Forelimb muscle (tissue), 1 donor: ENCODE results near the gene GRAMD2B. TPM values are rescaled to one million over a fixed set of nuclear protein-coding genes. Genes with fewer than 3 reads are reported as not detected.
"Not testable (repeated sequence)": the region's sequence is repeated elsewhere in the genome, so short reads cannot be mapped to it uniquely, and the experiment has no call there.

Experiments used
- DNase-seq: peaks from one replicate; pipeline ENCODE4 v3.0.0-alpha.2; 2013; ENCODE audit warnings: low read depth
- polyA plus RNA-seq: library from polyadenylated mRNA; unstranded; fragments of 120-200 nt; gene quantifications from one replicate; pipeline ENCODE4 v1.2.1, GENCODE V29; 2013; ENCODE audit not compliant: insufficient read length

GRAMD2B gene
- 9.4 TPM for polyA plus RNA-seq

- peak; percentile 66 for DNase-seq
Measured at GRCh38 chr5:126422994-126423788, at the start of gene GRAMD2B. Gene GRAMD2B (plus strand): TSS chr5:126423409. CDS start chr5:126423607, 198 bp downstream.

- DNase-seq, result no peak
Measured at GRCh38 chr5:126374109-126374416, 49.1 kb upstream of the GRAMD2B start.

- DNase-seq, result no peak
Measured at GRCh38 chr5:126376443-126376842, 46.8 kb upstream of the GRAMD2B start.

- DNase-seq, result no peak
Measured at GRCh38 chr5:126377424-126377823, 45.8 kb upstream of the GRAMD2B start.

- not testable (repeated sequence) for DNase-seq
Measured at GRCh38 chr5:126380316-126380715, 42.9 kb upstream of the GRAMD2B start.

- DNase-seq, result no peak
Measured at GRCh38 chr5:126383246-126383645, 40.0 kb upstream of the GRAMD2B start.

- DNase-seq, result no peak
Measured at GRCh38 chr5:126383776-126384175, 39.4 kb upstream of the GRAMD2B start.

- no peak for DNase-seq
Measured at GRCh38 chr5:126384985-126385384, 38.2 kb upstream of the GRAMD2B start.

GRCh38 chr5:126385524-126386502, 37.4 kb upstream of the GRAMD2B start:
- no peak for DNase-seq

GRCh38 chr5:126389179-126389578, 34.0 kb upstream of the GRAMD2B start:
- no peak for DNase-seq

- DNase-seq, result no peak
Measured at GRCh38 chr5:126390051-126390450, 33.2 kb upstream of the GRAMD2B start.

- DNase-seq, result no peak
Measured at GRCh38 chr5:126391386-126391785, 31.8 kb upstream of the GRAMD2B start.

GRCh38 chr5:126394211-126394788, 28.9 kb upstream of the GRAMD2B start:
- DNase-seq, result no peak

- no peak for DNase-seq
Measured at GRCh38 chr5:126395198-126395597, 28.0 kb upstream of the GRAMD2B start.

- DNase-seq, result no peak
Measured at GRCh38 chr5:126395605-126396004, 27.6 kb upstream of the GRAMD2B start.

- not testable (repeated sequence) for DNase-seq
Measured at GRCh38 chr5:126396721-126397120, 26.5 kb upstream of the GRAMD2B start.

GRCh38 chr5:126398791-126399190, 24.4 kb upstream of the GRAMD2B start:
- DNase-seq, result no peak

GRCh38 chr5:126400621-126401251, 22.5 kb upstream of the GRAMD2B start:
- no peak for DNase-seq

GRCh38 chr5:126402621-126403555, 20.3 kb upstream of the GRAMD2B start:
- peak; percentile 50 for DNase-seq

- peak; percentile 28 for DNase-seq
Measured at GRCh38 chr5:126403876-126404275, 19.3 kb upstream of the GRAMD2B start.

GRCh38 chr5:126410623-126411022, 12.6 kb upstream of the GRAMD2B start:
- no peak for DNase-seq
